Right lobe of liver (tissue), 4 donors: Measurements from ENCODE around the gene PLAAT4.

Experiments
- POLR2A ChIP-seq: fragments of 450-650 bp; IDR thresholded peaks from one replicate; pipeline ENCODE4 v1.6.1; 2017; ENCODE audit warnings: antibody characterized with exemption, mild to moderate bottlenecking
- TF ChIP-seq, protein P1 (sequence below), 4 donors: fragments of 200-600 bp in 3 of 4; fragments of 450-650 bp in 1 of 4; IDR thresholded peaks; one replicate each; pipeline versions ENCODE4 v1.5.1 to v1.8.0; 2016 to 2022; ENCODE audit warnings: antibody characterized with exemption in 4 of 4, mild to moderate bottlenecking in 2 of 4
- donor health status: DM: no; HTN: no; CAD: no.
- donor health status: DM: no; HTN: no; CAD: no.
- donor health status: DM: no; HTN: yes; CAD: no.

DNA sequence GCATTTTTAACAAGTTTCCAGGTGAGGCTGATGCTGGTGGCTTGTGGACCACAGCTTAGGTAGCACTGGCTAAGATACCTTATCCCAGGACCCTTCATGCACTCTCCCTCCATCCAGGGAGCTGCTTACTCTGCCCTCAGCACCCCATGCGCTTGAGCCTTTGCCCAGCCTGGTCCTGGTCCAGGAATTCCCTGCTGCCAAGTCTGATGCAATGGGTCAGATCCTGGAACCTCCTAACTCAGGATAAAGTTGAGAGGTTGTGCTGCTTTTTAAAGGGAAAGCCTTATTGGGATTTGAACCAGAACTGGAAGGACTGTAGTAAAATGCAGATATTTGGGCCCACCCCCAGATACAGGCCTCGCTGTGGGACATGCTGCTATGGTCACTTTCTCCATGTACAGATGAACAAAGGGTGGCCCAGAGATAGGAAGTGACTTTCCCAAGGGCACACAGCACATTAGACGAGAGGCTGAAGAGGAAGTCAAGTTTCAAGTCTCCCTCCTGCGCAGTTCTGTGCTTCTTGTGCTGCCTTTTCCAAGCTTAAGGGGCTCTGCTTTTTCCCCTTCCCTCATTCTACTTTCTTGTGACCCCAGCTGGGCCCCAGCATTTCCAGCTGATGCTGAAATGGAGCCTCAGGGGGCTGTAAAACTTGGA lies 31.5 kb upstream of the PLAAT4 start:
- TF ChIP-seq, protein P1, sequence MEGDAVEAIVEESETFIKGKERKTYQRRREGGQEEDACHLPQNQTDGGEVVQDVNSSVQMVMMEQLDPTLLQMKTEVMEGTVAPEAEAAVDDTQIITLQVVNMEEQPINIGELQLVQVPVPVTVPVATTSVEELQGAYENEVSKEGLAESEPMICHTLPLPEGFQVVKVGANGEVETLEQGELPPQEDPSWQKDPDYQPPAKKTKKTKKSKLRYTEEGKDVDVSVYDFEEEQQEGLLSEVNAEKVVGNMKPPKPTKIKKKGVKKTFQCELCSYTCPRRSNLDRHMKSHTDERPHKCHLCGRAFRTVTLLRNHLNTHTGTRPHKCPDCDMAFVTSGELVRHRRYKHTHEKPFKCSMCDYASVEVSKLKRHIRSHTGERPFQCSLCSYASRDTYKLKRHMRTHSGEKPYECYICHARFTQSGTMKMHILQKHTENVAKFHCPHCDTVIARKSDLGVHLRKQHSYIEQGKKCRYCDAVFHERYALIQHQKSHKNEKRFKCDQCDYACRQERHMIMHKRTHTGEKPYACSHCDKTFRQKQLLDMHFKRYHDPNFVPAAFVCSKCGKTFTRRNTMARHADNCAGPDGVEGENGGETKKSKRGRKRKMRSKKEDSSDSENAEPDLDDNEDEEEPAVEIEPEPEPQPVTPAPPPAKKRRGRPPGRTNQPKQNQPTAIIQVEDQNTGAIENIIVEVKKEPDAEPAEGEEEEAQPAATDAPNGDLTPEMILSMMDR (IDR thresholded peaks at IDR 0.05), result no peak
- no peak for TF ChIP-seq POLR2A
